ENCODE results near the gene MARCHF9.
"Not testable (repeated sequence)": the region's sequence is repeated elsewhere in the genome, so short reads cannot be mapped to it uniquely, and the experiment has no call there.

MARCHF9 gene

GRCh38 chr12:57754411-57755193, at the start of gene MARCHF9:
MARCHF9 (plus strand) TSS chr12:57755103; CDS start chr12:57755529, 426 bp downstream.
- DNase-seq, result peak in 45 of 58 donors; percentile 8 to 68 (median 39)

GRCh38 chr12:57707250-57707649, 47.7 kb upstream of the MARCHF9 start:
- DNase-seq, result no peak

- no peak for DNase-seq
Observed at GRCh38 chr12:57708296-57708695, 46.6 kb upstream of the MARCHF9 start.

- DNase-seq, result peak in 4 of 58 donors; percentile 14 to 35 (median 20)
Observed at GRCh38 chr12:57712701-57713100, 42.2 kb upstream of the MARCHF9 start.

- no peak for DNase-seq
Observed at GRCh38 chr12:57713209-57713608, 41.7 kb upstream of the MARCHF9 start.

GRCh38 chr12:57715036-57715748, 39.7 kb upstream of the MARCHF9 start:
- DNase-seq, result not testable (repeated sequence)

- no peak for DNase-seq
Observed at GRCh38 chr12:57715786-57716185, 39.1 kb upstream of the MARCHF9 start.

- no peak for DNase-seq
Observed at GRCh38 chr12:57716305-57716704, 38.6 kb upstream of the MARCHF9 start.

- no peak for DNase-seq
Observed at GRCh38 chr12:57717131-57717530, 37.8 kb upstream of the MARCHF9 start.

- no peak for DNase-seq
Observed at GRCh38 chr12:57717846-57718640, 36.9 kb upstream of the MARCHF9 start.

GRCh38 chr12:57718641-57719528, 36.0 kb upstream of the MARCHF9 start:
- no peak for DNase-seq

- DNase-seq, result no peak
Observed at GRCh38 chr12:57719777-57720605, 34.9 kb upstream of the MARCHF9 start.

GRCh38 chr12:57720606-57721595, 34.0 kb upstream of the MARCHF9 start:
- no peak for DNase-seq

GRCh38 chr12:57721846-57722608, 32.9 kb upstream of the MARCHF9 start:
- DNase-seq, result not testable (repeated sequence)

GRCh38 chr12:57722716-57723629, 31.9 kb upstream of the MARCHF9 start:
- DNase-seq, result no peak

GRCh38 chr12:57723630-57723962, 31.3 kb upstream of the MARCHF9 start:
- DNase-seq, result no peak
